Measurements from ENCODE around the gene NBR1. TPM values are rescaled to one million over a fixed set of nuclear protein-coding genes. Genes with fewer than 3 reads are reported as not detected.
"Not testable (repeated sequence)": the region's sequence is repeated elsewhere in the genome, so short reads cannot be mapped to it uniquely, and the experiment has no call there.

The NBR1 gene
- total and polyA plus RNA-seq, 7 donors = 50.9 to 98.1 (median 77.9) TPM

GRCh38 chr17:43176119-43176570 is 5.1 kb downstream of the NBR1 start:
- DNase-seq = no peak
- Histone ChIP-seq H3K27ac (peak overlapping the region in 3 of 4 donors; percentile 35 to 51 (median 36)), H3K36me3 (peaks cover 11 to 56% (median 18%) of the 10 kb centered on the region in 4 donors), H3K9me3 (no peaks in the 10 kb centered on the region), H3K4me1 (peaks cover 0 to 62% (median 56%) of the 10 kb centered on the region in 4 donors), H3K27me3 (no peaks in the 10 kb centered on the region), H3K4me3 (no peak overlapping the region)
- TF ChIP-seq EP300 (IDR thresholded peaks at IDR 0.05) (no peak), POLR2A (IDR thresholded peaks at IDR 0.05) (no peak), POLR2AphosphoS5 (IDR thresholded peaks at IDR 0.05) (no peak)
- WGBS, 2 donors = 10 to 36% methylated on average over 2 of the region's 2 CpGs
- intact Hi-C loops (cut with DNase I) = no loop called here

- Histone ChIP-seq H3K4me3 (no peak overlapping the region), H3K4me1 (no peaks in the 10 kb centered on the region), H3K9me3 (no peaks in the 10 kb centered on the region), H3K27ac (no peak overlapping the region), H3K36me3 (peaks cover 15 to 97% (median 43%) of the 10 kb centered on the region in 4 donors), H3K27me3 (no peaks in the 10 kb centered on the region)
- no peak for DNase-seq
- 92% methylated on average over 3 of the region's 3 CpGs for WGBS, 2 donors
- TF ChIP-seq CTCF (IDR thresholded peaks at IDR 0.05) = no peak
- no peak for TF ChIP-seq POLR2AphosphoS5 (IDR thresholded peaks at IDR 0.05)
- no peak for TF ChIP-seq EP300 (IDR thresholded peaks at IDR 0.05)
- no peak for TF ChIP-seq POLR2A (IDR thresholded peaks at IDR 0.05)
- intact Hi-C loops (cut with DNase I) = no loop called here
Observed at GRCh38 chr17:43183921-43184320, 12.9 kb downstream of the NBR1 start.

- H3K4me1 ChIP-seq; H3K27me3 ChIP-seq; intact Hi-C loops (cut with DNase I); DNase-seq; H3K4me3 ChIP-seq; H3K9me3 ChIP-seq; H3K27ac ChIP-seq: not testable (repeated sequence)
- peaks cover 38 to 97% (median 61%) of the 10 kb centered on the region in 4 donors for H3K36me3 ChIP-seq
- WGBS, 2 donors = 70 to 85% methylated on average over 5 of the region's 5 CpGs
Observed at GRCh38 chr17:43186656-43187055, 15.6 kb downstream of the NBR1 start.

GRCh38 chr17:43193251-43193650 is 22.2 kb downstream of the NBR1 start:
- intact Hi-C loops (cut with DNase I) = no loop called here
- TF ChIP-seq POLR2AphosphoS5 (IDR thresholded peaks at IDR 0.05) (no peak), CTCF (IDR thresholded peaks at IDR 0.05) (no peak), EP300 (IDR thresholded peaks at IDR 0.05) (no peak), POLR2A (IDR thresholded peaks at IDR 0.05) (no peak)
- WGBS, 2 donors = 93 to 96% methylated on average over 5 of the region's 5 CpGs
- Histone ChIP-seq H3K36me3 (peaks cover 86 to 100% (median 98%) of the 10 kb centered on the region in 4 donors), H3K27ac (no peak overlapping the region), H3K27me3 (no peaks in the 10 kb centered on the region), H3K9me3 (no peaks in the 10 kb centered on the region), H3K4me3 (no peak overlapping the region), H3K4me1 (no peaks in the 10 kb centered on the region)
- no peak for DNase-seq

- intact Hi-C loops (cut with DNase I) = no loop called here
- DNase-seq = no peak
- no peak for TF ChIP-seq CTCF (IDR thresholded peaks at IDR 0.05)
- no peak for TF ChIP-seq EP300 (IDR thresholded peaks at IDR 0.05)
- no peak for TF ChIP-seq POLR2AphosphoS5 (IDR thresholded peaks at IDR 0.05)
- Histone ChIP-seq H3K27ac (no peak overlapping the region), H3K27me3 (no peaks in the 10 kb centered on the region), H3K36me3 (peaks cover 82 to 100% (median 97%) of the 10 kb centered on the region in 4 donors), H3K9me3 (no peaks in the 10 kb centered on the region), H3K4me1 (no peaks in the 10 kb centered on the region), H3K4me3 (no peak overlapping the region)
- 96% methylated on average over 2 of the region's 2 CpGs for WGBS, 2 donors
Observed at GRCh38 chr17:43199633-43200032, 28.6 kb downstream of the NBR1 start.

DNA sequence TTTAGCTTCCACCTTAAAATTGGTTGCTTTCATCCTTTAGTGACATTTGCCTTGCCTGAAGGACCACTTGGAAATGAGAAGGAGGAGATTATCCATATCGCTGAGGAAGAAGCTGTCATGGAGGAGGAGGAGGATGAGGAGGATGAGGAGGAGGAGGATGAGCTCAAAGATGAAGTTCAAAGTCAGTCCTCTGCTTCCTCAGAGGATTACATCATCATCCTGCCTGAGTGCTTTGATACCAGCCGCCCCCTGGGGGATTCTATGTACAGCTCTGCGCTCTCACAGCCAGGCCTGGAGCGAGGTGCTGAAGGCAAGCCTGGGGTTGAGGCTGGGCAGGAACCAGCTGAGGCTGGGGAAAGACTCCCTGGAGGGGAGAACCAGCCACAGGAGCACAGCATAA is 29.1 kb downstream of the NBR1 start:
- no peaks in the 10 kb centered on the region for H3K9me3 ChIP-seq
- 84 to 96% methylated on average over 4 of the region's 4 CpGs for WGBS, 2 donors
- H3K4me1 ChIP-seq = no peaks in the 10 kb centered on the region
- H3K36me3 ChIP-seq = peaks cover 77 to 100% (median 93%) of the 10 kb centered on the region in 4 donors
- no peak overlapping the region for H3K27ac ChIP-seq
- H3K4me3 ChIP-seq = no peak overlapping the region
- no peaks in the 10 kb centered on the region for H3K27me3 ChIP-seq
- TF ChIP-seq EP300 (IDR thresholded peaks at IDR 0.05) = no peak
- no peak for TF ChIP-seq CTCF (IDR thresholded peaks at IDR 0.05)
- no peak for TF ChIP-seq POLR2A (IDR thresholded peaks at IDR 0.05)
- no peak for TF ChIP-seq POLR2AphosphoS5 (IDR thresholded peaks at IDR 0.05)
- intact Hi-C loops (cut with DNase I) = no loop called here
- no peak for DNase-seq

- H3K4me3 ChIP-seq; H3K27me3 ChIP-seq; DNase-seq; intact Hi-C loops (cut with DNase I); H3K9me3 ChIP-seq; H3K4me1 ChIP-seq; H3K27ac ChIP-seq: not testable (repeated sequence)
- peaks cover 56 to 98% (median 75%) of the 10 kb centered on the region in 4 donors for H3K36me3 ChIP-seq
- 70 to 89% methylated on average over 3 of the region's 3 CpGs for WGBS, 2 donors
Observed at GRCh38 chr17:43203013-43203412, 32.0 kb downstream of the NBR1 start.

All from sigmoid colon (tissue), 7 donors.